PFSK-1 (cell line): ENCODE data around the gene TMEM163.

Experiments used
- FOXP2 ChIP-seq: optimal IDR thresholded peaks from 2 replicates; pipeline ENCODE3; 2011; ENCODE audit warnings: borderline replicate concordance, control low read depth, inconsistent platforms; ENCODE audit not compliant: insufficient read depth; ENCODE audit errors: extremely low read length, extremely low read depth
- POLR2AphosphoS5 ChIP-seq: IDR thresholded peaks from 2 replicates; pipeline ENCODE4 v1.6.1; 2012; ENCODE audit warnings: low read depth, mild to moderate bottlenecking, control low read depth, low read length, moderate library complexity
- REST ChIP-seq, 2 experiments: IDR thresholded peaks; 2 replicates each; pipeline versions ENCODE4 v1.6.1 to v1.8.0; 2011 to 2012; ENCODE audit warnings: low read depth in 2 of 2, low read length in 2 of 2, control low read depth in 1 of 2, inconsistent platforms in 1 of 2, mild to moderate bottlenecking in 1 of 2, moderate library complexity in 1 of 2; ENCODE audit not compliant: insufficient read depth in 1 of 2
- SIN3A ChIP-seq: IDR thresholded peaks from 2 replicates; pipeline ENCODE4 v1.6.1; 2012; ENCODE audit warnings: mild to moderate bottlenecking, low read length, moderate library complexity, borderline replicate concordance; ENCODE audit not compliant: insufficient read depth
- TAF1 ChIP-seq: IDR thresholded peaks from 2 replicates; pipeline ENCODE4 v1.6.1; 2012; ENCODE audit warnings: low read length, control low read depth, borderline replicate concordance; ENCODE audit not compliant: insufficient read depth

Gene TMEM163

GRCh38 chr2:134465228-134466105, 253.3 kb downstream of the TMEM163 start:
- no peak for TF ChIP-seq FOXP2
- TF ChIP-seq REST (IDR thresholded peaks at IDR 0.05; ENCODE audit: insufficient read depth in 1 of 2, low read depth in 2 of 2, low read length in 2 of 2), result no peak
- no peak for TF ChIP-seq POLR2AphosphoS5
- no peak for TF ChIP-seq TAF1
- no peak for TF ChIP-seq SIN3A

- TF ChIP-seq FOXP2 (no peak), POLR2AphosphoS5 (no peak), REST (IDR thresholded peaks at IDR 0.05; ENCODE audit: insufficient read depth in 1 of 2, low read depth in 2 of 2, low read length in 2 of 2) (no peak), SIN3A (no peak), TAF1 (no peak)
Observed at GRCh38 chr2:134463699-134464022, 255.1 kb downstream of the TMEM163 start.

GRCh38 chr2:134462791-134463698, 255.8 kb downstream of the TMEM163 start:
- TF ChIP-seq REST (IDR thresholded peaks at IDR 0.05; ENCODE audit: insufficient read depth in 1 of 2, low read depth in 2 of 2, low read length in 2 of 2), result no peak
- no peak for TF ChIP-seq SIN3A
- TF ChIP-seq FOXP2, result no peak
- no peak for TF ChIP-seq POLR2AphosphoS5

DNA sequence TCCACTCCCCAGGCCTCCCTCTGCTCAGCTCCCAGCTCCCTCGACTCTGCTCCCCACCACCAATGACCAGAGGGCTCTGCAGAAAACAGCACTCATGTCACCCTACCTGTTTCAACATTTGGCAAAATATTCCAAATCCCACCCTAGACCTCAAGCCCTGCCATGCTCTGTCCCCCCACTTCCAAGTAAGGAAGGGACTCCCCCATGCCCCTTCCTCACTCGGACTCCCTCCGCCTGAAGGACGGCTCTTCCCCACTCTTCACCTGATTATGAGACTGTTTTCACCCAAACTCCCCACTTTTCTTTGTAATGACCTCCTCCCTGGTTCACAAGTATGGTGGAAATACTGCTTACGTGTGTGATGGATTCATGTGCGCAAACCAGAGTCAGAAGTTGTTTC, 256.5 kb downstream of the TMEM163 start:
- TF ChIP-seq TAF1, result no peak
- no peak for TF ChIP-seq REST (IDR thresholded peaks at IDR 0.05; ENCODE audit: insufficient read depth in 1 of 2, low read depth in 2 of 2, low read length in 2 of 2)
- TF ChIP-seq FOXP2, result no peak
- no peak for TF ChIP-seq POLR2AphosphoS5
